Measurements from ENCODE around the gene OR5A1. TPM values are rescaled to one million over a fixed set of nuclear protein-coding genes. Genes with fewer than 3 reads are reported as not detected.

The OR5A1 gene
- total RNA-seq, 1 donor from 2014 or later = 0.02 TPM

- Histone ChIP-seq H3K9me3 (ENCODE audit: low read depth) (no peaks in the 10 kb centered on the region), H3K4me1 (no peaks in the 10 kb centered on the region), H3K27ac (no peak overlapping the region), H3K36me3 (no peaks in the 10 kb centered on the region), H3K27me3 (no peaks in the 10 kb centered on the region), H3K9ac (no peak overlapping the region), H3K79me2 (ENCODE audit: low read depth) (no peaks in the 10 kb centered on the region), H4K20me1 (ENCODE audit: low read depth) (no peaks in the 10 kb centered on the region), H3K4me2 (no peak overlapping the region), H3F3A (ENCODE audit: low read depth) (no peaks in the 10 kb centered on the region), H2AFZ (replicated peaks) (no peak overlapping the region), H3K4me3 (no peak overlapping the region)
- Mint-ChIP-seq H3K27ac (no peak overlapping the region), H3K4me1 (no peaks in the 10 kb centered on the region), H3K27me3 (ENCODE audit: insufficient read depth, low read depth) (peaks cover 2% of the 10 kb centered on the region), H3K36me3 (no peaks in the 10 kb centered on the region), H3K4me3 (no peak overlapping the region), H3K9me3 (peaks cover 2% of the 10 kb centered on the region)
- TF ChIP-seq CTCF (IDR thresholded peaks at IDR 0.05) = no peak
- TF ChIP-seq EZH2 (IDR thresholded peaks at IDR 0.05) = no peak
- no peak for TF ChIP-seq EZH2phosphoT487 (IDR thresholded peaks at IDR 0.05)
- no peak for DNase-seq (ENCODE audit: low spot score)
Observed at GRCh38 chr11:59479906-59480305, 43.6 kb downstream of the OR5A1 start.

- Mint-ChIP-seq H3K9me3 (no peaks in the 10 kb centered on the region), H3K27me3 (ENCODE audit: insufficient read depth, low read depth) (peaks cover 2% of the 10 kb centered on the region), H3K4me1 (no peaks in the 10 kb centered on the region), H3K4me3 (no peak overlapping the region), H3K27ac (no peak overlapping the region), H3K36me3 (no peaks in the 10 kb centered on the region)
- Histone ChIP-seq H2AFZ (replicated peaks) (no peak overlapping the region), H3K9me3 (ENCODE audit: low read depth) (no peaks in the 10 kb centered on the region), H3K4me3 (no peak overlapping the region), H3F3A (ENCODE audit: low read depth) (no peaks in the 10 kb centered on the region), H3K4me2 (no peak overlapping the region), H3K36me3 (no peaks in the 10 kb centered on the region), H3K4me1 (no peaks in the 10 kb centered on the region), H3K79me2 (ENCODE audit: low read depth) (no peaks in the 10 kb centered on the region), H4K20me1 (ENCODE audit: low read depth) (no peaks in the 10 kb centered on the region), H3K27ac (no peak overlapping the region), H3K27me3 (no peaks in the 10 kb centered on the region), H3K9ac (no peak overlapping the region)
- DNase-seq (ENCODE audit: low spot score) = no peak
- TF ChIP-seq EZH2phosphoT487 (IDR thresholded peaks at IDR 0.05) (no peak), EZH2 (IDR thresholded peaks at IDR 0.05) (no peak), CTCF (IDR thresholded peaks at IDR 0.05) (no peak)
Observed at GRCh38 chr11:59480359-59480758, 44.1 kb downstream of the OR5A1 start.

Other genes with a start within 250 kb of the OR5A1 start
- gene MPEG1, start 223.5 kb upstream of the OR5A1 start, total RNA-seq (ENCODE audit: low replicate concordance) = not detected in 2 replicates
- not detected in 2 replicates for gene OR5AN1, start 77.6 kb upstream of the OR5A1 start, total RNA-seq (ENCODE audit: low replicate concordance)
- gene OR5A2, start 10.1 kb upstream of the OR5A1 start, total RNA-seq (ENCODE audit: low replicate concordance) = not detected in 2 replicates
- not detected in 2 replicates for gene OR4D6, start 20.5 kb downstream of the OR5A1 start, total RNA-seq (ENCODE audit: low replicate concordance)
- gene OR4D10, start 36.8 kb downstream of the OR5A1 start, total RNA-seq (ENCODE audit: low replicate concordance) = not detected in 2 replicates
- not detected in 2 replicates for gene OR4D11, start 67.1 kb downstream of the OR5A1 start, total RNA-seq (ENCODE audit: low replicate concordance)
- gene OR4D9, start 75.1 kb downstream of the OR5A1 start, total RNA-seq (ENCODE audit: low replicate concordance) = not detected in 2 replicates
- gene OSBP, start 179.3 kb downstream of the OR5A1 start, total RNA-seq (ENCODE audit: low replicate concordance) = 20.1 and 22.7 TPM in 2 replicates
- 15.3 and 16.0 TPM in 2 replicates for gene PATL1, start 232.6 kb downstream of the OR5A1 start, total RNA-seq (ENCODE audit: low replicate concordance)

All from neural progenitor cell (in vitro differentiated cells).